Superior temporal gyrus (tissue), 1 donor: Measurements from ENCODE around the gene NT5C2.
"Not testable (repeated sequence)": the region's sequence is repeated elsewhere in the genome, so short reads cannot be mapped to it uniquely, and the experiment has no call there.

Source experiments
- DNase-seq: peaks from one replicate; pipeline ENCODE4 v3.0.0-alpha.2; 2016; ENCODE audit errors: extremely low spot score

The NT5C2 gene

DNA sequence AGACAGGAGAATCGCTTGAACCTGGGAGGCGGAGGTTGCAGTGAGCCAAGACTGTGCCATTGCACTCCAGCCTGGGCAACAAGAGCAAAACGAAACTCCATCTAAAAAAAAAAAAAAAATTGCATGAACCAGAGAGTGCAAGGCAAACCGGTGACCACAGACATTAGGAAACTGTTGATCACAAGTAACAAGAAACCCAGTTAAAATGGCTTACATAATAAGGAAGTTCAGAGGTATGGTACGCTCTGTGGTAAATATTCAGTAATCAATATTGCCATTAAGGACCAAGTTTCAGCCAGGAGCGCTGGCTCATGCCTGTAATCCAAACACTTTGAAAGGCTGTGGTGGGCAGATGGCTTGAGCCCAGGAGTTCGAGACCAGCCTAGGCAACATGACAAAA is 9.2 kb upstream of the NT5C2 start:
- DNase-seq, result no peak

DNA sequence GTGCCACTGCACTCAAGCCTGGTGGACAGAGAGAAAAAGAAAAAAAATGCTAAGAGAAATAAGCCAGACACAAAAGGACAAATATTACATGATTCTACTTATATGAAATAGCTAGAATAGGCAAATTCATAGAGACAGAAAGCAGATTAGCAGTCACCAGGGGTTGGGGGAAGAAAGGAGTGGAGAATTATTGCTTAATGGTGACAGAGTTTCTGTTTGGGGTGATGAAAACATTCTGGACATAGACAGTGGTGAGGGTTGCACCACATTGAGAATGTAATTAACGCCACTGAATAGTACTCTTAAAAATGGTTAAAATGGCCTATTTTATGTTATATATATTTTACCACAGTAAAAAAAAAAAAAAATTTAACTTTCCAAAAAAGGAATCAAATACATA is 6.4 kb upstream of the NT5C2 start:
- no peak for DNase-seq

- no peak for DNase-seq
Observed at GRCh38 chr10:103198648-103199047, 5.6 kb upstream of the NT5C2 start.

DNA sequence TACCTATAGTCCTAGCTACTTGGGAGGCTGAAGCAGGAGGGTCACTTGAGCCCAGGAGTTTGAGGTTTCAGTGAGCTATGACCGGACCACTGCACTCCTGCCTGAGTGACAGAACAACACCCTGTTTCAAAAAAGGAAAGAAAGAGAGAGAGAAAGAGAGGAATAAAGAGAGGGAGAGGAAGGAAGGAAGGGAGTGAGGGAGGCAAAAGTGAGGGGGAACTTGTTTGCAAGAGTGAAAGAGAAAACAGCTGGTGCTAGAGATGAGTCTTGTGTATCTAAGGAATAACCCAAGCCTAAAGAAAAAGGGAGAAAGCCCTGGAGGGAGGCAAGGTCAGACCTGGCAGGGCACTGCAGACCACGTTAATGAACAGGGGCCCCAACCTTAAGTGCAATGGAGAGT is 4.8 kb upstream of the NT5C2 start:
- no peak for DNase-seq

GRCh38 chr10:103197174-103197573 is 4.1 kb upstream of the NT5C2 start:
- DNase-seq, result peak; percentile 43

- no peak for DNase-seq
Observed at GRCh38 chr10:103196516-103196915, 3.4 kb upstream of the NT5C2 start.

- DNase-seq, result no peak
Observed at GRCh38 chr10:103193820-103194529, 903 bp upstream of the NT5C2 start.

DNA sequence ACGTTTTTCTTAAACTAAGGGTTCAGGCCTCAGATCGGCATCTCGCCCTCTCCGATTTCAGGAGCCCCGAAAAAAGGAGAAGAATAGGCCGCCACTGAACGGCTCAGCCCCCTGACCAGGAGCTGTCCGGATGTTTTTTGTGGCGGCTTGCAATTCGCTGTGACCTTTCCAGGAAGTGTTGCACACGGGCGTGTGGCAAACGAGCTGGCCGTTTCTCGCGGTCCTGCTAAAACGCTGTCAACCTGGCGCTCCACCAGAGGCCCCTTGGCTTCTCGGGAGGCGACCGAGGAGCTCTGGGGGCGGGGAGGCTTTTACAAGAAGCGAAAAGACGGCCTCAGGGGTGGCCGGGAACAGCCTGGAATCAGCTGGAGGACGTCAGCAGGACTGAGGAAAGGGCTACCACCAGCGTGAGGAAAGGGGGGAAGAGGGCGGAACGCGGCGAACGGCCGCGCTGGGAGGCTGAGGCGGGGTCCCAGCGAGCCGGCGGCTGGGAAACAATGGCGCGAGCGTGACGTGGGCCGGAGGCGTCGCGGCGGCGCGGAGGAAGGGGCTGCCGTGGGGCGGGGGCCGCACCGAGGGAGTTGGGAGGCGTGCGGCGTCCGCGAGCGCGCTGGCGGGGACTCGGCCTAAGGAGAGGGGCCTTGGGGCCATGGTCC is 493 bp downstream of the NT5C2 start:
- DNase-seq, result peak; percentile 59

DNA sequence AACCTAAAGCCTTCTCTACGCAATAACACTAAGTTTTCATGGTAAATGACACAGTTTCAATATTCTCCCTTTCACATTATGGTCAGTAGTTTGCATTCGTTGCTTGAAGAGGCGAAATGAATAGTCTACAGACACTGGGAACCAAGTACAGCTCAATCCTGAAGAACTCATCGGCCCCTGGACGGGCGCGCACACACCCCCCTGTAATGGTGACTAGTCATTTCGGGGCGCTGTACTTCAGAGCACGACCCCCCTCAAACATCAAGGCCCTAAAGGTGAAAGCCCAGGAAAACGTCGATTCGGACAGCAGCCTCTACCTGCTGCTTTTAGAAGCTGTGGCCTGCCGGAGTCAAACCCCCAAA is 1.0 kb downstream of the NT5C2 start:
- DNase-seq, result peak; percentile 46

GRCh38 chr10:103191198-103191597 is 1.9 kb downstream of the NT5C2 start:
- not testable (repeated sequence) for DNase-seq

GRCh38 chr10:103188853-103189252 is 4.2 kb downstream of the NT5C2 start:
- DNase-seq, result no peak

DNA sequence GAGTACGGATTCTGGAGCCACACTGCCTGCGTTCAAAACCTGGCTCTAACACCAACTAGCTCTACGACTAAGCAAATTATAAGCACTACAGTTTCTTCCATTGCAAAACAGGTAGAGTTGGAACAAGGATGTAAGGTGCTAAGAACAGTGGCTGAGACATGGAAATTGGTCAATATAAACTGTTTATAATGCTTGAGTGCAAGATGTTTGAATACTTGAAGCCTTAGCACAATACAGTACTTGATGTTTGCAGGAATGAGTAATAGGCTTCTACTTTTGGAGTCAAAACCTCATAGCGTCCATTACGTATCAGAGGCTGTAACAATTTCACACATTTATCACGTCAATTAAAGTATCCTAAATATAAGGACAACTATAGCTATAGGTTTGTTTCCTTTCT is 6.9 kb downstream of the NT5C2 start:
- DNase-seq, result no peak

DNA sequence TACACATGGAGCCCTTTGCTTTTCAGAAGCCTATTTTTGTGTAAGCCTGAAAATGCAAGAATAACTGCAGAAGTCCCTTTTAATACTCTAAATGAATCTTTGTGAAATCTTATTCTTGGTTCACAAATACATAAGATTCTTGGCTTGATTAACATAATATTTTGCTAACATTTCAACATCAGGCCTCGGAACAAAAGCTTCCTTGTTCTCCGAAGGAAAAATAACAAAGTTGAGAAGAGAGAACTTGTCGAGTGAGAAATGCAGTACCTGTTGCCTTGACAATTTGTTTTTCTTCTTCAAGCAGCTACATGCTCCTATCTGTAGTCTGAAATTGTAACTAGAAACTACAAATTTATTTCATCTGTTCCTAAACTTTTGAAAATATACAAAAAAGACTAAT is 8.5 kb downstream of the NT5C2 start:
- DNase-seq, result no peak

DNA sequence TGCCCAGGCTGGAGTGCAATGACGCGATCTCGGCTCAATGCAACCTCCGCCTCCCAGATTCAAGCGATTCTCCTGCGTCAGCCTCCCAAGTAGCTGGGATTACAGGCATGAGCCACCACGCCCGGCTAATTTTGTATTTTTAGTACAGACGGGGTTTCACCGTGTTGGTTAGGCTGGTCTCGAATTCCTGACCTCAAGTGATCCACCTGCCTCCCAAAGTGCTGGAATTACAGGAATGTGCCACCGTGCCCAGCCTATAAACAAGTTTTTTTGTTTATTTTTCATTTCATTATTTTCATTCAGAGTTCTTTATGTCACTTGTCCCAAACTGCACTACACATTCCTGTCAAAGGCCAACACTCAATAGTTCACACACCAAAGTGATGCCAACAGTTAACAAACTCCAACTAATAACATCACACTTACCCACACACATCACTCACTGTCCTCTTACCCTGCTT is 9.1 kb downstream of the NT5C2 start:
- not testable (repeated sequence) for DNase-seq

GRCh38 chr10:103181244-103181643 is 11.8 kb downstream of the NT5C2 start:
- no peak for DNase-seq

DNA sequence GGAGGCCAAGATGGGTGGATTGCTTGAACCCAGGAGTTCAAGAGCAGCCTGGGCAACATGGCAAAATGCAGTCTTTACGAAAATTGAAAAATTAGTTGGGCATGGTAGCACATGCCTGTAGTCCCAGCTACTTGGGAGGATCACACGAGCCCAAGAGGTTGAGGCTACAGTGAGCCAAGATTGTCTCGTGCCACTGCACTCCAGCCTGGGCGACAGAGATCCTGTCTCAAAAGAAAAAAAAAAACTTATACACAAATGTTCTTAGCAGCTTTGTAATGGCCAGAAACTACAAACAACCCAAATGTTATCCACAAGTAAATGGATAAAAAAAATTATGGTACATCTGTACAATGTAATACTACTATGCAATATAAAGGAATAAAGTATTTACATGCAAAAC is 12.6 kb downstream of the NT5C2 start:
- no peak for DNase-seq

DNA sequence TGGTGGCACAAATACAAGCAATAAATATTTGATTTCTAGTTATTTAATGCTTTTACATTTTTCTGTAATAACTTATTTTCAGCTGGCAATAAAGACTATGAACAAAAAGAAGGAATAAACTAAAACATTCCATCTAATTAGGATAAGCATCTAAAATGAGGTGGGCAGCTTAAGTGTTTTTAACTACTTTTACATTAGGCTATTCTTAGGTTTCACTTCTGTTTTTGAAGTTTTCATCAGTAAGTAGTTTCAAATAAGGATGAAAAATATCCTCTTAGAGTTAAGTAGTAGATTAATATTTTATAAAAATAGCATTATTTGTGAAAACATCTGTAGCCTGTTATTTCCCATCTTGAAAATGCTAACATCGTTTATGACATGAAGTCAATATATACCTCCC is 15.9 kb downstream of the NT5C2 start:
- DNase-seq, result no peak

DNA sequence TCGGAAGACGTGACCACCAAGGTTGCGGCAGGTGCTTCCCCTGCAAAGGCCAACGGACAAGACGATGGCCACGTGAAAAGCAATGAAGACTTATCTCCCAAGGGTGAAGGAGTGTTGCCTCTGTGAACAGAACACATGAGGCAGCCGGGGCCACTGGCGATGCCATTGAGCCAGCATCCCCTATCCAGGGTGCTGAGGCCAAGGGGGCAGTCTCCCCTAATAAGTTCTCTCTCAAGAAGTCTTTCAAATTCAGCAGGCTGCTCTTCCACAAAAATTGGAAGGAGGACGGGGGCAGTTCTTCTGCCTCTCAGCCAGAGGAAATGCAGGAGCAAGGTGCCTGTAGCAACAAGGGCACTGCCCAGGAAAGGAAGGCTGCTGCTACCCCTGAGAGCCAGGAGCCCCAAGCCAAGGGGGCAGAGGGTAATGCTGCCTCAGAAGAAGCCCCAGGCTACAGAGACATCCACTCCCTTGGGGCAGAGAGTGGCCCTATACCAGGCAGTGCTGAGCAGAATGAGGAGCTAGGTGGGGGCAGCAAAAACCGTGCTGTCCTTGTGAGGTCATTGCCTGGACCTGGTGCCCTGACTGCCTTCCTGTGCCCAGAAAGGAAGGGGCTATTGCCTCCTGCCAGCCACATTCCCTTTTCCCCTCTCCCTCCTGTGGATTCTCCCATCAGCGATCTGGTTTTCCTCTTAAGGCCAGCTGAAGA is 17.3 kb downstream of the NT5C2 start:
- no peak for DNase-seq

- not testable (repeated sequence) for DNase-seq
Observed at GRCh38 chr10:103174324-103174723, 18.7 kb downstream of the NT5C2 start.

DNA sequence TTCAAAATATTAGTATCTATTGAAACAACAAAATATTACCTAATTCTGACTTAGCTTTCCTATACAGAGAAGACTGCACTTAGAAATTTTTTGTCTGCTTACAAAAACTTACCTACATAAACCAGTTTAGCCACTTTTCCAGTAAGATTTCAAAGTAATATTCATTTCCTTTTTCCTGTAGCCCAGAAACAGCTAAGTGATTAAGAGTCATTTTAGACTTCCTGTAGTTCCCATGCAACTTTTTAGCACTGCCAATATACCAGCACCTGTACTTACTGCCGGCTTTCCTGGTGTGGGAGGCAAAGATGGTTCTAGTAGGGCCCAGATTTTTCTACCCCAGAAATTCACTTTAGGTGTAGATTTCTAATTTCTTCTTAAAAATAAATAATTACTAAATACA is 21.8 kb downstream of the NT5C2 start:
- no peak for DNase-seq

DNA sequence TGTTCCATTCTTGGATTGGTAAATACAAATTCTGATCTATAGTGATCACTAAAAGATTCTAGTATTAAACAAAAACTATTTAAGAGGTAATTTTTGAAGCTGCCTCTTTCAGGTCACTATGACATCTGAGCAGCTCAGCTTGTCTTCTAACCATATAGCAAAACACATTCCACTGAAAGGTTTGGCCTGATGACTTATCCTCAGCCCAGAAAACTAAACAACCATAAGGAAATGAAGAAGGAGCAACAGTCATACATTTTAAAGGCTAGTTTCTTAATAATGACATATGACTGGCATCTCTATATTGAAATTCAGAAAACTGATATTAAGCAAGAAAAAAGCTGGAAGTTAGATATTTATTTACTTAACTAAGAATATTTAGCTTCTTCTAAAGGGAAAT is 24.6 kb downstream of the NT5C2 start:
- no peak for DNase-seq

DNA sequence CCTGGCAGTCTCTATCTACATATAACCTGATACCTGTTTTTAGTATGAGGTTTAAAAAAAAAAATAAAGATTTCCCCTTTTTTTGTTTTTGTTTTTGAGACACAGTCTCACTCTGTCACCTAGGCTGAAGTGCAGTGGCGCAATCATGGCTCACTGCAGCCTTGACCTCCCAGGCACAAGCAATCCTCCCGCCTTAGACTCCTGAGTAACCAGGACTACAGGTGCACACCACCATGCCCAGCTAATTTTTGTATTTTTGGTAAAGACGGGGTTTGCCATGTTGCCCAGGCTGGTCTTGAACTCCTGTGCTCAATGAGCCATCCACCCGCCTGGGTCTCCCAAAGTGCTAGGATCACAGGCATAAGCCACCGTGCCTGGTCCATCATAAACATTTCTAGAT is 25.5 kb downstream of the NT5C2 start:
- DNase-seq, result not testable (repeated sequence)

DNA sequence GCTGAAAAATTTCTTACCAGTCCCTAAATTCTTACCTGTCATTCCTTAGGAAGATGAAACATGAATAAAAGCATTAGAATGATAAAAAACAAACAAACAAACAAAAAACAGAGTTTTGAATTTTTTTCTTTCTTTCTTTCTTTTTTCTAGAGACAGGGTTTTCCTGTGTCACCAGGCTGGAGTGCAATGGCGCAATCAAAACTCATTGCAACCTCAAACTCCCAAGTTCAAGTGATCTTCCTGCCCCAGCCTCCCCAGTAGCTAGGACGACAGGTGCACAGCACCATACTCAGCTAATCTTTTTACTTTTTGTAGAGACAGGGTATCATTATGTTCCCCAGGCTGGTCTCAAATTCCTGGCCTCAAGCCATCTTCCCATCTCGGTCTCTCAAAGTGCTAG is 26.5 kb downstream of the NT5C2 start:
- no peak for DNase-seq
